ENCODE data around the gene CCDC117.

DNA sequence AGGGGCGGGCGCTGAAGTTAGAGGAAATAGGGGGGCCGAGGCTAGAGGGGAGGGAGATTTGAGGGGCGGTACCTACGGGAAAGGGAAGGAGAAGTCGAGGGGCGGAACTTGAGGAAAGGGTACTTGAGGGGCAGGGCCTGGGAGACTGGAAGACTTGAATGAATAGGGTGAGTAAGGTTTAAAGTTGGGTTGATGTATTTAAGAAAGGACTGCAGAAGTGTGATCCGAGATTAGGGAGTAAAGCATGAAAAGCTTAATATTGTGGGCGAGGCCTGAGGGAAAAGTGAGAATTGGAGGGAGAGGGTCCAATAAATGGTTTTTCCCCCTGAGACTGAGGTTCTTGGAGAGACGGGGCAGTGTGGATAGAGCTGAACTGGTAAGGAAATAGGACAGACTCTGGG is 29.9 kb upstream of the CCDC117 start:
- TF ChIP-seq SUZ12 (IDR thresholded peaks at IDR 0.05) (no peak), FOXK2 (IDR thresholded peaks at IDR 0.05) (no peak), SP1 (IDR thresholded peaks at IDR 0.05) (no peak), HDGF (IDR thresholded peaks at IDR 0.05; ENCODE audit: borderline replicate concordance) (no peak), TARDBP (IDR thresholded peaks at IDR 0.05) (no peak), NFRKB (IDR thresholded peaks at IDR 0.05) (no peak), BHLHE40 (IDR thresholded peaks at IDR 0.05; ENCODE audit: borderline replicate concordance) (no peak)

All from HEK293T (cell line).